Measurements from ENCODE around the gene SAFB2.
"Not testable (repeated sequence)": the region's sequence is repeated elsewhere in the genome, so short reads cannot be mapped to it uniquely, and the experiment has no call there.

Gene SAFB2

DNA sequence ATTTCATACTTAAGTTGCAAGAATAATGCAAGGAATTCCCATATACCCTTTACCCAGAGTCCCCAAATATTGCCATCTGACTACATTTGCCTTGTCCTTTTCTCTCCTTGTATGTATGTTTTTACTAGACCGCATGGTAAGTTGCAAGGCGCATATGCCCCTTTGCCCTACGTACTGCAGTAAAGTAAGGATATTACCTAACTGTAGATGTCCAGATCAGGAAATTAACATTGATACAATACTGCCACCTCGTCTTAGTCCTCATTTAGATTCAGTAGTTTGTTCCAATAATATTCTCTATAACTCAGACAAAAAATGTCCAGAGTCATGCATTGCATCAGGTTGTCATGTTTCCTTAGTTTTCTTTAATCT, 9.7 kb upstream of the SAFB2 start:
- no peak for DNase-seq

DNA sequence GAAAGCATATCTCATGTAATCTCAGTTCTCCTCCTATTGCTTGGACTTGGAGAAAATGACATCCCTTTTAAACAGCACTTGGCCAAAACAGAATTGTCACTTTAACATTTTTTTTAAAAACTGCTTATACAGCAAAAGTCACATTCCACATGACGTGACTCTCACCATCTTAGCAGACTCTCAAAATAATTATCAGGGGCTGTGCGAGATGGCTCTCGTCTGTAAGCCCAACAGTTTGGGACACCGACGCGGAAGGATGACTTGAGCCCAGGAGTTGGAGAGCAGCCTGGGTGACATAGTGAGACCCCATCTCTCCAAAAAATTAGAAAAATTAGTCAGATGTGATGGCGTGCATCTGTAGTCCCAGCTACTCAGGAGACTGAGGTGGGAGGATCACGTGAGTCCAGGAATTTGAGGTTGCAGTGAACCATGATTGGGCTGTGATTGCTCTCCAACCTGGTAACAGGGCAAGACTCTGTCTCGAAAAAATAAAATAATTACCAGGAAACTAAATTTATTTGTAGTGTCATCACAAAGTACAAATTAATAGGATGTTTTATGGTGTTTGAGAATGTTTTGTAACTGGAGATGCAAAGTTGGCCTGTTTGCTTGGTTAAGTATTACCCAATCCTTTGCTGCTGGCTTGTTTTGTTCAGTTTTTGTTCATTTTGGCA, 9.1 kb upstream of the SAFB2 start:
- no peak for DNase-seq

DNA sequence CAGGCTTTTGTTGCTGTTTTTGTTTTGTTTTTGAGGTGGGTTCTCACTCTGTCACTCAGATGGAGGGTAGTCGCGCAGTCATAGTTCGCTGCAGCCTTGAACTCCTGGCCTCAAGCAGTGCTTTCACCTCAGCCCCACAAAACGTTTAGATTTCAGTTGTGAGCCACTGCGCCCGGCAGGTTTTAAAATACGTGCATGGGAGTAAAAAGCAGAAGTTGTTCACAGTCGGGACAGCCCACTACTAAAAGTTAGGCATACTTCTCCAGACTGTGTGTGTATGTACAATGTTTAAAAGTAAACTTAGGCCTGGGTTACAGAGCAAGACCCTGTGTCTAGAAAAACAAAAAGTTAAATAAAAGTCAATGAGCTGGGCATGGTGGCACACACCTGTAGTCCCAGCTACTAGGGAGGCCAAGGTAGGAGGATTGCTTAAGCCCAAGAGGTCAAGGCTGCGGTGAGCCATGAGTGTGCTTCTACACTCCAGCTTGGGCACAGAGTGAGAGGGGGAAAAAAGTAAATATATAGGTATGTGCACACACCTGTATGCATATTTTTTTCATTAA, 6.4 kb upstream of the SAFB2 start:
- DNase-seq: no peak

DNA sequence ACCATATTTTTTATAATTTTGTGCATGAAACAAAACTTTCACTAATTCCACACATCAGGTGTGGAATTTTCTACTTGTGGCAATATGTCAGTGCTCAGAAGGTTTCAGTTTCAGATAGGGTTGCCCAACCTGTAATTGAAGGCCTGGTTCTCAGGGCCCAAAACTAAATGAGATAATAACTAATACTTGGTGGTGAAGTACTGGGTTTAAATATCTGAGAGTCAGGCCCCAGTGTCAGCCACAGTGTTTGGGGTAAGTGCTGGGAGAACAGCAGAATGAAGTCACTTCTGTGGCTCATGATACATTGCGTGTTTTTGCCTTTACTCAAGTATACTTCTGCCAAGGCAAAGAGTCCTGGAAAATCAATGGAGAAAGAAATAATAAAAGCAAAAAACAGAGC, 5.9 kb upstream of the SAFB2 start:
- no peak for DNase-seq

DNA sequence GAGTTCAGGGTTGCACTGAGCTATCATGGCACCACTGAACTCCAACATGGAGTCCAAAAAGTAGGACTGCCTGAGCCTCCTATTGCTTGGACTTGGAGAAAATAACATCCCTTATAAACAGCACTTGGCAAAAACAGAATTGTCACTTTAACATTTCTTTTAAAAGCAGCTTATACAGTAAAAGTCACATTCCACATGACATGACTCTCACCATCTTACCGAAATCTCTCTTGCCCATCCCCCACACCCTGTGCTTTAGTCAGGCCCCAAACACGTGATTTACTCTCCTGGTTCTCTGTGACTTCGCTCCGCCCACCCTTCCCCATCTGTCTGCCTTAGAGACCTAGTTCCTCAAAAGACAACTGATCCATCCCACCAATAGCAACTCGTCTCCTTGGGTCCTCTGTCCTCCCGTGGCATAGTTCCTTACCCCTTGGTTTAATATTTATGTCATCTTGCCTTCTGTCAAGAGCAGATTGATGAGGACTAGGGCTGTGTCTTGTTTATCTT, 4.9 kb upstream of the SAFB2 start:
- peak in 1 of 2 experiments; percentile 15 for DNase-seq

DNA sequence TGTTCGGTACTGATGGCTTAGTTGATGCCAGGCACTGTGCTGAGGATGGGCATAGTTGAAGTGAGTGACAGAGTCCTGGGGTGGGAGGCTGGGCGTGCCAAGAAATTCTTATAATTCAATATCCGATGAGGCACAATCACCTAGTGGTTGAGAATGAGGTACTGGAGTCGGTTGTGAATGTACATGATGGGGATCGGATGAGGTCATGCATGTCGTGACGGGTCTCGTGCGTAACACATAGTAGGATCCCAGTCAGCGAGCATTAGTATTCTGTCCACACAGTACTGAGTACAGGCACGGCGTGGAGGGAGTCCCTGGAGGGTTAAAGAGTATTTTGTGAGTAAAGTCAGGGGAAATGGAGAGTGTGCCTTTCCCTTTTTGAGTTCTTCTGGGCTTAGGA, 3.1 kb upstream of the SAFB2 start:
- DNase-seq: no peak

DNA sequence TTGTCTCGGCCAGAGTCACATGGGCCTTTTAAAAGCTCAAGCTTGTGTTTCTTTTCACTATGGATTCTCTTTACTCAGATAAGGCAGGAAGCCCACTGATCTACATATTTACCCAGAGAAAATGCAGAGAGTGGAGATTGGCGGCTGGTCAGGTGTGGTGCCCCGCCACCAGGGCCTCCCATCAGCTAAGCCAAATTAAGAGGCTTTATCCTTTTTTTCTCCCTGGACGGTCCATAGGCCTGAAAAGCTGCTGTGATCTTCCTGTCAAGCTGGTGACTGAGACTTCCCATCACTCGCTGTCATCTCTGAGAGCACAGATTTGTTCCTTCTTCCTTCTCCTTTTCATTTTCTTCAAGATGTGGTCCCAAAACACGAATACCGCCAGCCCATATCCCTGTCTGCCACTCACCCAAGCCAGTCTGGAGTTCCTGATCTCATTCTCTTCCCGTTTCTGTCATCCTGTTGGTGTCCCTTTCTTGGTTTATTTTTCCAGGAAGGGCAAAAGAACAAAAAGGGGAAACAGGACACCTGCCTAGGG, 2.2 kb upstream of the SAFB2 start:
- no peak for DNase-seq

DNA sequence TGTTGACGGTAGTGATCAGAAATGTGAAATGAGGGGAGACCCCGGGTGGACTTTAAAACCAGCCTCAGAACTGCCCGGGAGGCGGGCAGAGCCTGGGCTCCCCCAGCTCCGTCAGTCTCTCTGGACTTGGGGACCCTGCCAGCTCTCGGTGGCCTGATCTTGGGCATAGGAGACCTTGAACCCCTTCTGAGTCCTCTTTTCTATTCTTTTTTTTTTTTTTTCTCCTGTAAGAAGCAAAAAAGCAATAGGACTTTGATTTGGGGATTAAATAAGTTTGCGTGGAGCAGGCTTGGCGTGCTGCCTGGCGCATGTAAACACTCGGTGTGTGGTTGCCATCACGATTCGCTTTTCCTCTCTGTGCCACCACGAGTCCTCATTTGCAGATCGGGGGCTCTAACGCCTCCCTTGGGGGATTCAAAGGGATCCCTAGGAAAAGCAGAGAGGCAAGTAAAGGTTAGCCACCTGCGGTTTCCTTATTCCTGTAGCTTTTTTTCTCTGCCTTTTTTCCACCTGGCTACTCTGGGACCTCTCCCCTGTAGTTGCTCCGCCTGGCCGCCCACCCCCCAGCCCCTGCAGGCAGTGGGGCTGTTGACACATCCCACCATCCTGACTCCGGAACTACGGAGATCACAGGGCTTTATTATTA, 1.6 kb upstream of the SAFB2 start:
- peak in 1 of 2 experiments; percentile 12 for DNase-seq

DNA sequence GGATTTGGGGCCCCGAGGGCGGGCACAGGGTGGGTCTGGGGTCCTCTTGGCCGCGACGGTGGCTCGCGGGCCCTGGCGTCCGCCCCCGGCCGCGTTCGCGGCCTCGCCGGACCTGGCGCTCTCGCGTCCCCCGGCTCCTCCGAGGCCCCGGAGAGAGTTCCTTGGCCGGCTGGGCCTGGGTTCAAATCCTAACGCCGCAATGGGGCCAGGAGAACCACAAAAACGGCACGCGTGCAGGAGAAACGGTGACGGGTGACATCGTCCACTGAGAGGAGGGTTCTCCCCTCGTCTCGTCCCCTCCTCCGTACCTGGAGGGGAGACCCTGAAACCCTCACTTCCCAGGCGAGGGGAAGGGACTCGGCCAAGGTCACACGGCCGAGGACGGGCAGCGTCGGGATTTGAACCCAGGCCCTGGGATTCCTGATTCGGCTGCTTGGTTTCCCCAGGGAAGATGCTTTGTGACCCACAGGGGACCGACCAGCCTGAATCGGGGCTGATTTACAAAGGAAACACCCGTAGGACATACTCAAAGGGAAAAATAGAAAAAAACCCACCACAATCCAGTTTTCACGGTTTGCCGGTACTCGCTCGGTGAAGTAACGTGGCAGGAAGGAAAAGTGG, 931 bp upstream of the SAFB2 start:
- DNase-seq: no peak

DNA sequence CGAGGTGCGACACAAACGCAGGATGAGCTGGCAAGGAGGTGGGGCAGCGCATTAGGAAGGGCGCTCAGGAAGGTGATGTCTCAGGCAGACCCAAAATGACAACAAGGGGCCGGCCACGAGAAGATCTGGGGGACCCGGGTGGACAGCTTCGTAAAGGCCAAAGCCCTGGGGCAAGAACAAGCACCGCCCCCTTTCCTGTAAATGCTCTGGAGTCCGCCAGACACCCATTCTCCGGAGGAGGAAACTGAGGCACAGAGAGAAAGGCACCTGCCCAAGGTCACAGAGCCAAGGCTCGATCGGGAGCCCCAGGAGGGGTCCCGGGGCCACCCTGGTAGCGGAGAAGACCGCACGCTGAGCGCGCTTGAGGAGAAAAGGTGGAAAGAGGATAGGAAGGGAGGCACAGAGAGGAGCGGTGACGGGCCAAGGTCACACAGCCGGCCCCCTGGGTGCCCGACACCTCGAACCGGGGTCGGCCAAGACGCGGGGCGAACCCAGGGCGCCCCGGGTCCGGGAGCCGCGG, 571 bp downstream of the SAFB2 start:
- DNase-seq: peak in 1 of 2 experiments; percentile 9

DNA sequence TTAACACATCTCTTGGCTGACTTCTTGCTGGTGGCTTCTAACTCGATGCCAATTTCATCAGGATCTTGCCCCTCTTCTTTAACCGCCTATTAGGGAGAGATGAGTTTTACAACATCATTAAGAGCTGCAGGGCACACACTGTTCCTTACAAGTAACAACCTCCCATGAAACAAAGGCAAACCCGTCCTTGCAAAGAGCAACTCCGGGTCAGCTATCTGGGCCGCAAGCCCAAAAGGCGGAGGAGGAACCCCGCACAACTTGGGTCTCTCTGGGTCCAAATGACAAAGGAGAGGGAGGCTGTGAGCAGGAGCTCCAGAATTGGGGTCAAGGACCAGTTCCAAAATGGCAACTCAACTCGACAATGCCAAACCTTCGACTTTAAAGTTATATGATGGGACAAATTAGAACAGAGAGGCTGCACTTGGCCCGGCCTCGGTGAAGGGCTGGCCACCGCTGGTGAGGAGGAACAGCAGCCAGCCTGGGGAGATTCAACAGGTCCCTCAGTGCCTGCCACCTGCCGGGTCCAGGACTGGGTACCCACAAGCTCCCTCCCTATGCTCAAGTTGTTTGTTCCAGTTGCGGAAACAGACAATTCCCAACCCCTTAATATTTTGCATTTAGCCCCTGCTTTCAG, 1.1 kb downstream of the SAFB2 start:
- no peak for DNase-seq

DNA sequence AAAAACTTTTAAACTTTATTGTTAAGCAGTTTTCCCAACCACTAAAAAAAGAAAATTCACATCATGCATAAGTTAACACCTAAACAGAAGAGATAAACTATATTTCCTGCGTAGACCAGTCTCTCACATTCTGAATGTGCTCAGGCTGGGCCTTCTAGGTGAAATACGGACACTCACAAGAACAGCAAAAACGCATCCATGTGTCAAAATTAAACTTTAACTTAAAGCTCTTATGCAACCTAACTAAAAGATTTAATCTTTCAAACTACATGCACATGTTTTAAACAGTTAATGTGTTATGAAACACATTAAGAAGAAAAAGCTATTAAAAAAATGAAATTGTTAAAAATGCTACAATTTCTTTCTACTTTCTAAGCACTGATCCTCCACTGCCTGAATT, 2.6 kb downstream of the SAFB2 start:
- DNase-seq: no peak

DNA sequence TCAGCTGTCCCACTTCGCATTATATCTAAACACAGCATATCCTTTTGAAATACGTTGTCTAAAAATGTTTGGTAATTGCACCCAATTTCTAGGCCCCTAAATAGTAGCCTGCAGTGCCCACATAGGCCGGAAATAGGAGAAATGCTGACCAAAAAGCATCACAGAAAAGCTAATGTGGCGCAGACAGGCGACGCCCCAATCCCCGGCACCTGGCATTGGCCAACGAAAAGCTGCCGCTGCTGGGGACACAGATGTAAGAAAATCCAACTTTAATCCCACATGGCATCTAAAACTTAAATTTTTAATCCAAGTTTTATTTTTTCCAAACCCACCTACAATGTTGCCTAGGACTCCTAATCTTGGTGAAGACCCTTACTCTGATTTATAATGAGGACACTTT, 4.0 kb downstream of the SAFB2 start:
- DNase-seq: no peak

DNA sequence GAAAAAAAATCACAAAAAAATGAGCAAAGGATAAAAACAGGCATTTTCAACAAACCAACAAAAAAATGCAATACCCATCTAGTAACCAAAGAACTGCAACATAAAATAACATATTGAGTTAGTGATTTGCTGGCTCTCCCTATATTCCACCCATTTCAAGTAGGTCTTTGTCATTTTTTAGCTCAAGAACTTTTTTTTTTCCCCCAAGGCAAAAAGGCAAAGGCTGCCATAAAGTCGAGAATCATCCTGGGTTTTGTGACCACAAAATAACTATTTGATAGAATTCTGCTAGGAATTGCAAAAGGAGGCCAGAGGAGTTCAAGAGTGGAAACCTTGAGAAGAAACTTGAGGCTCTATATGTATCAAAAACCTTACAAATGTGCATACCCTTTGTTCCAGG, 5.5 kb downstream of the SAFB2 start:
- no peak for DNase-seq

DNA sequence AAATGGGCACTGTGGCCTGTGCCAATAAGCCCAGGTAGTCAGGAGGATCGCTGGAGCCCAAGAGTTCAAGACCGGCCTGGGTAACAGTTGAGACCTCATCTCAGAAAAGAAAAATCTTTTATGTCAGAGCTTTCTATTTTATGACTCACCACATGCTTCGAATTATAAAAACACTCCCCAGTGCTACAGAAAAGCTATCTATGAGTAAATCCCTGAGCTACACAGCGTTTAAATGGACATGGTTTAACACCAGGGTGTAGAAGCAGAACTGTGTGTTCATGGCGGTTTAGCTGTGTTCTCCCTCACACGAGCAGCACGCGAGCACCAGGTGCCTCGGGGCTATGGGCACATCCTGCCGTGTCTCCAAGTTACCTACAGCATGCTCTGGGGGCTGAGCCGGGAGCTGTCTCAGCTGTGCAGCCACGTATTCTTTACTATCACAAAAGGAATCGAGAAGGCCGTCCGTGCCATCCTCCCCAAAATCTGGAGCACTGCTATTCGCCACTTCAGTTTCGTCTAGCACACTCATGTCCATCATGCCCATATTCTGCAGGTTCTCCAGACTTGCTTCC, 6.7 kb downstream of the SAFB2 start:
- DNase-seq: no peak

DNA sequence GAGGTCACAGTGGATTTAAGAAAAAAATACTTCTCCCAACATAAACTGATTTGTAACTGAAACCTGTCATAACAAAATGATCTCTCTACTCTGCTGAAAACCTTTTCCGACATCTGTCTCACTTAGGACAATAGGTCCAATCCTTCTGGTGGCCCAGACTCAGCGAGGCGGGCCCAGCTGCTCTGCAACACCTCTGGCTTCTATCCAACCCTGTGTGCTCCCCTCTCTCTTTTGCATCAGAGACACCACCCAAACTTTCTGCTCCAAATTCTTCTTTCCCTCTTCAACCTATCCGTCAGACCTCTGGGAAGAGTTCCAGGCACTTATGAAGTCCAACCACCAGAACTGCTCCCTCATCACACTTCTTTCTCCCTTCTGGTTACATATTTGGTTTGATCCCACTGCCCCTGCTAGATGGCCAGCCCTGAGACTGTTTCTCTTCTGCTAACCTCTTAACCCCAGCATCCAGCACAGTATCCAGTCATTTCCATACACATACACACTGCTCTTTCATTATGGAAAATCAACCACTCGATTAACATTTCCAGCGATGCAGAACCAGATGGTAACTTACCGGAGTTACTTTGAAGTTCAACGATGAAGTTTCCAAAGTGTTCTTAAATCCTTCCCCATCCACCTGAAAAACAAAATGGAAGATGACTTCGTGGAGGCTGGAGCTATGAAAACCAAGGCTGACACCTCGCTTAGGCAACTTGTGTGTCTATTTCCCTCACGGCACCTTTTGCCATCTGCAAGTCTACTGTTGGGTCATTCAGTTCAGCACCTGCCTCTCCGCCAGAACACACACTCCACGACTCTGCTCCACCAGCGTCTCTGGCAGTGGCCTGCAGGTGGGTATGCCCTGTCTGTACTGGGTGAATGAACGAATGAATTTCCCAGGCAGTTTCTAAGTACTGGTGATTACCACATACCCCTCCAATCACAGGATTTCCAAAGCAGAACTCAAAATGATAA, 9.4 kb downstream of the SAFB2 start:
- DNase-seq: no peak

DNA sequence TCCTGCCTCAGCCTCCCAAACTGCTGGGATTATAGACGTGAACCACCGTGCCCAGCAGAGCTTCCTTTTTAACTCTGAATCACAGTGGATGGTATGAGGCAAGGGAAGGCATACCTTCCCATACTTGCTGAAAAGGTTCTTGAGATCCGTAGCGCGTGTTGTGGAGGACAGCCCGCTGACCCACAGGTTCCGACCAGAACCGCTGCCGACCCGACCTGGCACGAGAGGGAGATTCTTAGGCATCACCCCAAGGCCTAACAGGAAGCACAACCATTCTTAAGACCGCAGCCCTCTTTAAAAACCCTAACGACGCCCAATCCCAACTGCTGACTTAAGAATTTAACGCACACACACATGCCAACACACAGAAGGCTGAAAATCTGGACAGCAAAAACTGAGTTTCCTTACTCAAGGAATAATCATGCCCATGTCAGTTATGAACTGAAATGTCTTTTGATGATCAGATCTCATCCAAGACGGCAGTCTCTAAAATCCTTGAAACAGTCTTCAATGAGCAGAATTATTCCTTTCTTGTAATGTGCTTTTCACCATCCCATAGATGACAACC, 12.6 kb downstream of the SAFB2 start:
- DNase-seq: no peak

DNA sequence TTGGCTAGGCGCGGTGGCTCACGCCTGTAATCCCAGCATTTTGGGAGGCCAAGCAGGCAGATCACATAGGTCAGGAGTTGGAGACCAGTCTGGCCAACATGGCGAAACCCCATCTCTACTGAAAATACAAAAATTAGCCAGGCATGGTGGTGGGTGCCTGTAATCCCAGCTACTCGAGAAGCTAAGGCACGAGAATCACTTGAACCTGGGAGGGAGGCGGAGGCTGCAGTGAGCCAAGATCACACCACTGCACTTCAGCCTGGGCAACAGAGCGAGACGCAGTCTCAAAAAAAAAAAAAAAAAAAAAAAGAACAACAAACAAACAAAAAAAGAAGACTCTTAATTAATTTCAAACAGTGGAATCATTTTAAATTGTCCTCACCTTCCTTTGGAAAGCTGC, 13.8 kb downstream of the SAFB2 start:
- DNase-seq: not testable (repeated sequence)

DNA sequence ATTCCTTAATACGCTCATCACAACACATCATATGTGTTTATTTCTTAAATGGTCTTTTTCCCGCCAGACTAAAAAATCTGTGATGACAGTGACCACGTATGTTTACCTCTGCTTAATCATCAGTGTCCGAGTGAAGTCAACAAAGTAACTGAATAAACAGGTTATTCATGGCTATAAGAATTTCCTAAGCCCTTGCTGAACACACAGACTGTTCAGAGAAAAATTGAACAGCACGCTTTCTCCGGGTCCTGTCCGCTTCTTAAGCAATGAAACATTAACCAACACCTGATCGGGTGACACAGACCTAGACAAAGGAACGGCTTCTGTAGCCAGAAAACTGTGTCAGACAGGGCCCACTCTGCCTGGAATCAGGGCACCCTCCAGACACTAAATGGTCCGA, 14.3 kb downstream of the SAFB2 start:
- DNase-seq: no peak

DNA sequence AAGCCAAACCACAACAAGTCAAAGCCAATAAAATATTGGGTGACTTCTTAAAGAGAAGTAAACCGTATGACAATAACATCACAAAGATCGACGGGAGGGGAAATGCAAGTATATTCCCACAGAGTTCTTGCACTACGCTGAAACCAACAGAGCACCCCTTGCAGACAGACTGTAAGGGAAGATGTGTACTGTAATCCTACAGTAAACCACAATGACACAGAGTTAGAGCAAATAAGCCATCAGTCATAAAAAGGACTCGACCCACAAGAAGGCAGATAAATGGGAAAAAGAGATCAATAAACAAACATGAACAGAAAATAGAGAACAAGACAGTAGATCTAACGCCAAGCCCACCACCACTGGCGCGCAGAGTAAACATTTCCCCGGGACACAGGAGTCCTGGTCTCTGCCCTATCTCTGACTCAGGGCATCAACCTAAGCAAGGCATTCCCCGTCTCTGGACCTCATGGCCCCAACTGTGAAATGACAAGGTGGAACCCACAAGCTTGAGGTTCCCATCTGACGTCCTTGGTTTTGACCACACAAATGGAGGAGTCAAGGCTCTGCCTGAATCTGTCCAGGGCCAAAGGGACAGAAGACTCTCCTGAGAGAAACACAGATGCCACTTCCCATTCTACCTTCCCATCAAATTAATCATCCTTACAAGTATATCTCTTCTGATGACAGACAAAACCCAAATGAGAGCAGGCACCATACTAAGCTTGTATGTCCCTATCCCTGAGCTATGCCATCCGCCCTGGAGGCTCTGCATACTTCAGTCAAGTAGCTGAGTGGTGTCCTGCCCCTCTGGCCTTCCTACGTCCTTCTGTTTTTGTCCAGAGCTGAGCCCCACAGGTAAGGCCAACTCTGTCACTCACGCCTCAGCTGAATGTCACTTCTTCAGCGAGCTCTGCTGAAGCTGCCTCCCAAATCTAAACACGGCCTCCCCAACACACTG, 15.0 kb downstream of the SAFB2 start:
- DNase-seq: no peak

Data from NCI-H446 (cell line).